KBM-7 (cell line): Measurements from ENCODE around the gene PID1.

ENCODE experiments used
- DNase-seq: peaks from one replicate; pipeline ENCODE4 v3.0.0-alpha.2; 2015
- in situ Hi-C: fragments of 300-500 bp; cut with MboI; formaldehyde crosslinking; loops from 2 replicates; pipeline ENCODE4 v1.14.3; 2020; ENCODE audit warnings: low sequenced_read_pairs, low pct_unique_long_range_greater_than_20kb, mixed read lengths

The PID1 gene

DNA sequence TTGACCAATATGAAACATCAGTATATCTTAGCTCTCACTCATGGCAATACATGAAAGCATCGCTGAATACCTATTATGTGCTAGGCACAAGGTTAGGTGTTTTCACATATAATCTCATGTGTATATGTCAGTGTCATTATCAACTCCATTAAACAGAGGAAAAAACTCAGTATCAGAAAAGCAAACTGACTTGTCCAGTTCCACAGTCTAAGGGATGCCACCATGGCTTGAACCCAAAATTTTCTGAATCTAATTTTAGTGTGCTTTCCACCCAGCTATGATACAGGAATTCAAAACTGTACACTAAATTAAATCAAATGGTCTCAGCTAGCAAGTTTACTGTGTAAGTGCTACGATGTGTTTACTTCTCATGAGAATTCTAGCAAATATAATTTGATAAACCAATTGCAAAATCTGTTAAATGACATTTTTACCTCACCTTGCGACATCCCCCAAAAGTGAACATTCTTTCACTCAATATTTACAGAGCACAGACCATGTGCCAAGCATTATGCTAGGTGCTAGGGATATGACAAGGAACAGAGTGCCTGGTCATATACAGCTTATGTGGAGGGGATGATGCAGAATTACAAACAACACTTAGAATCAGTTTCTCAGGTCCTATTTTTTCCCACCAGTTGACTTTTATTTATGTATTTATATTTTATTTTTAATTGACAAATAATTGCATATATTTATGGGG is 211.6 kb downstream of the PID1 start:
- in situ Hi-C loops = no loop called here

DNA sequence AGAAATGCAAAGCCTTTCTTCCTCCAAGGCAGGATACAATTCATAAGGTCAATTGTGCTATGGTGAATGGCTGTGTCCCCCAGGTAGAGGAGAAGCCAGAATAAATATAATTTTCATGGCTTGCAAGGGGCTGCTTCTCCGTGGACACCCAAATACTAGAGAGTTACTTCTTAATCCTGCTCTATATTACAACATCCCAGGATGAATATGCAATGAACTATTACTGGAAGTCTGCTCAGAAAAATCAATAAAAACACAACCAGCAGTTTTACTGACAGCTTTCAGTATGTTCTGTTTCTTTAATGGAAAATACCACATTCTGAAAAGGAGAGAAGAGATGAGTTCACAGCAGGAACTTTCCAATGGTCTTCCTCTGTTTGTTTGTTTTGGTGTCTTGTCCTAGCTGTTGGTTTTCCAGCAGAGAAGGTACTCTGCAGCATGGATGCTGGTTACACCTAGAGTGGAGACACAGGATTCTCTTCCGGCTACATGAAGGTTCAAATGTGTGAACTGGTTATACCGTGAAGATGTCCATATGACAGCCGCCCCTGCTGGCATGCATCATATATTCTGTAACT is 213.0 kb downstream of the PID1 start:
- in situ Hi-C loops = no loop called here
- no peak for DNase-seq

More for the DNA sequence above, 211.6 kb downstream of the PID1 start:
- DNase-seq = no peak

DNA sequence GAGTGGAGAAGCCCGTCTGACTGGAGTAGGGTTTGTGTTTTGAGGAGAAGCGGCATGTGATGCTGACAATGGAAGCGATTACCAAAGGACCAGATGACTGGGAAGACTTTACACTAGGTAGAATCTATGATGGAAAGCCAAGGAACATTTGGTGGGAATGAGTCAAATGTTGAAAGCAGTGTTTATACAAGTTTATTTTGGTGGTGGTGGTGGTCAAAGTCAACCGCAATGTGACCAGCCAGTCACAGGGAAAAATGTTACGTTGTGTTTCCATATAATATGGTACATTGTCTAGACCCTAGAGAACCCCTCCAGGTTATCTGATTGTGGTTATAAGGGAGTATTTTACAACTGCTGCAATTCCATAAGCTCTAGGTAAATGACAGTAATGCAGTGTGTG is 216.8 kb downstream of the PID1 start:
- DNase-seq = no peak
- in situ Hi-C loops = no loop called here

DNA sequence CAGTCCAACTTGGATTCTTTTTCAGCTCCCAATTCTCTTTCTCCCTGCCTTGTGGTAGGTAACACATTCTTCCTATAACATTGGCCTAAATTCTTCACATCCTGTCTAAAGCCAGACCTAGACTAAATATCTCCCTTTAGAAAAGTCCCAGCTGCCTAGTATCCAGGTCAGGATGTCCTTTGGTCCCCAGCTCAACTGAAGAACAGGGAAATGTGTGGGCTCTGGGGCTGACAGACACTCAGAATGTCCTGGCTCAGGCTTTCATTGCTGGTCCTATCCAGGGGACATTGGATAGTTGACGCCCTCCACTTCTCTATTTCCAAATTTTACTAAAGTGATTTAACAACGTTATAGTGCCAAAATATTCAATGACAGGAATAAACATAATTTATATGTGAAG is 219.3 kb downstream of the PID1 start:
- in situ Hi-C loops = no loop called here
- DNase-seq = no peak

DNA sequence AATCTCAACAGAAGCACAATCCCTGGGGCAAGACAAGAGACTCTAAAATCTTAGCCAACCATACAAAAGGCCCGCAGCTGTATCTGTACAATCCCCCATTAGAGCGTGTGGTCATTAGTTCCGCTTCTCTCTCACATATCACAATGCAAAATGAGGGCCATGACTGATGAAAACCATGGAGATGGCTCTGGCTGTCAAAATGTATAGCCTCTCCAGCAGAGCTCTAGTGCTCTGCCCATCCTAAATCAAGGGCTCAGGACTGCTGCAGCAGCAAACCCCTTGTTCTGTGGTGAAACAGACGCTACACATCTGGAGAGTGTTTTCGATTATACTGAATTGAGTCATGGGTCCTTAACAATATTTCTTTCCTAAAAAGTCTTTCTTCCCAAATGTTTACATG is 221.0 kb downstream of the PID1 start:
- in situ Hi-C loops = no loop called here
- no peak for DNase-seq

DNA sequence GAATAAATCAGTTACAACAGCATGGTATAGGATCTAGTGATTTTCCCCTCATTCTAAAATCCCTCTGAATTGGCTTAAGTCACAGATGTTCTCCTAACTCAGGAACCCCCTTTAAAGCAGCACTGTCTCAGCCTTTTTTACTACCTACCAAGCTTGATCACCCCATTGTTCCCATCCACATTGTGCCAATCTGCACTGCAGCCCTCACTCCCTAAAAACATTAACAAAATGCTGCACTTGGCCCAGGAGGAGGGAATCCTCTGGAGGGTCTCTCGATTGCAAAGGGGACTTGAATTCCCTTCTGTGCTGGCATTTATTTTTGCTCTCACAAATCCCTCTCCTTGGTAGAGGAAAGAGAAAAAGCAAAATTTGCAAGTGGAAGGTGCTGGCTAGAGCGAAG is 223.0 kb downstream of the PID1 start:
- DNase-seq = no peak
- in situ Hi-C loops = no loop called here

DNA sequence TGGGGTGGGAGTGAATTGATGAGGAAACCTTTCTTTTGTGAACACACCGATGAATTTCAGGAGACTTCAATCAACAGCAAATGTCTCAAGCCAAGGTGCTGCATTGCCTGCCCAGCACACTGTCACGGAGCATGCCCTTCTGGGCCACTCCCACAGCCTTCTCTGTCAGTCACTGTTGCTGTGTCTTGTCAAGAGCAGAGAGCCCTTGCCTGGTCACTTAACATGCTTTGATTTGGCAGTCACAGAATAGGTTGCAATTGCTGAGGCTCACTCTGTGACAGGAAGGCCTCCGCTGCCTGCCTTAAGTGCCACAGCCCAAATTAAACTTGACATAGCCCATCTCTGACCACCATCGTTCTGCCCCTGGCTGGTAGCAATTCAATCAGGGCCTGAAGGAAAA is 225.4 kb downstream of the PID1 start:
- in situ Hi-C loops = no loop called here
- no peak for DNase-seq

DNA sequence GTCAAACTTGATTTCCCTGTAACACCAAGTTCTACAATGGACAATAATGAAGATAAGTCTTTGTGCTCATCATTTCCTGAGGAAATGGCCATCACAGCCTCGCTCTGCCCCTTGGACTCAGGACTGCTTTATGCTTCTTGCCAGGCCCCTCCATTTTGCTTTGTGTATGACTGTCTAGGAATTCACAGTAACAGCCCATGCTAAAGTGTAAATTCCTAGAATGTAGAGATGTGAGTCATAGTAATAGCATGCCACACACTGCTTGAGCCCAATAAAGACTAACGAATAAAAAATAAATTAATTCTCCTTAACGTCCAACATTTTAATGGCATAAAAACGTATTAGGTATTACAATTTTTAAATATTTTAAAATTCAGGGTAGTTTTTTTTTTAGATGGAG is 226.5 kb downstream of the PID1 start:
- in situ Hi-C loops = no loop called here
- DNase-seq = no peak

DNA sequence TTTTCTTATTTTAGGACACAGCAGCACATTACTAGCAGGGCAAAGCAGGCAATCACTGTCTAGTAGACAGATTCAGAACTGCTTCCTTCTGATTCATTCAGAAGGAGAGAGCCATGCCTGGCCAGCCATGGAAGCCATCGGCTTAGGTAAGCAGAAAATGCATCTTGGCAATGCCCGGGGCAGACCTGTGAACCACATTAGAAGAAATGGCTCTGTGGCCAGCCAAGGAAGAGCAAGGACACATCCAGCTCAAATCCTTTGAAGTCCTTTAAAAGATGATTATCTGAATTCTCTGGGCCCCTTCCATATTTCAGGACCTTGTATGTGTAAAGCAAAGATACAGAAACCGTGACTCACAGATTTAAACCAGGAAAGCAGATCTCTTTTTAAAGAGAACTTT is 227.4 kb downstream of the PID1 start:
- no peak for DNase-seq
- in situ Hi-C loops = no loop called here

DNA sequence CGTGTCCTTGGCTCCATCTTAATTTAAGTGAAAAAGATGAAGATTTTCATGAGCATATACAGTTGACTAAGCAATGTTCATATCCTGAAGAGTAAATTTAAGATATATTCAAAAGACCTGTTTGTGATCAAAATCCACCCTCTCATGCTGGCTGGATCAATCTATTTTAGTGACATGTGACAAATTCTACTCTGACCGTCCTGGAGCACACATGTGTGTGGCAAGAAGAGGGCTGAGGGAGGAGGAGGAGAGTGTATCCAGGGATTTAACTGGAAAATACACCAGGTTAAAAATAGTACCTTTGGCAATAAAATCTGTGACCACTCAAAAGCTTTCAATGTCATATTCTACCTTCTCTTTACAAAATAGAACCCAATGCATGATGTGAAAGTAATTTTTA is 228.7 kb downstream of the PID1 start:
- in situ Hi-C loops = no loop called here
- no peak for DNase-seq

DNA sequence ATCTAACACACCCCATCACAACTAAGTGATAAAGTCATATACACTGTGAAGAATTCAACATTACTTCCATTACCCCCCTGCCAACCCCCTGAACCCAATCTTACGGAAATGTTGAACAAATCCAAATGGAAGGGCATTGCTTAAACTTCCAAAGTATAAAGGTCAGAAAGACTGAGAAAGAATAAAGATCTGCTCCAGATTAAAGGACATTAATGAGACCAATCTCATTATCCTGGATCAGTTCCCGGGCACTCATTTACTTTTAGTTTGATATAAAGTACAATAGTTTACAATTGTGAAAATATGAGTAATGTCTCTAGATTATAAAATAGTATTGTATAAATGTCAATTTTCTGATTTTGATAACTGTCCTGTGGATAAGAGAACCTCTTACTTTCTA is 229.4 kb downstream of the PID1 start:
- no peak for DNase-seq
- in situ Hi-C loops = no loop called here

DNA sequence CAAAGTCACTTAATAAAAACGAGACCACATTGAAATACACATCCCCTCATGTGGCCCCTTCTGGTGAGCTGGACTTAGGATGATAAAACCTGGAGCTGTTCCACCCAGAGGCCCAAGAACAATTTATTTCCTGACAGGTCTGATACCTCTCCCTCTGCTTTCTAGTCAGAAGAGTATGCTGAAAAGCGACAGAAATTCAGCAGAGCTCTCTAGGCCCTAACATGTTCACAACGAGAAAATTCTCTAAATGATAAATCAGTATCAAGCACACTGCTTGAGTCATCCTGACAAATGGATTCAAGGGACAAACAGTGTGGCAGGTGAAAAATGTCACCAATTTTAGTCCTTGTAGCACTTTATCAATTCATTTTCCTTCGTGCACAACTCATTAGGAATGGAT is 233.5 kb downstream of the PID1 start:
- in situ Hi-C loops = no loop called here
- DNase-seq = no peak

DNA sequence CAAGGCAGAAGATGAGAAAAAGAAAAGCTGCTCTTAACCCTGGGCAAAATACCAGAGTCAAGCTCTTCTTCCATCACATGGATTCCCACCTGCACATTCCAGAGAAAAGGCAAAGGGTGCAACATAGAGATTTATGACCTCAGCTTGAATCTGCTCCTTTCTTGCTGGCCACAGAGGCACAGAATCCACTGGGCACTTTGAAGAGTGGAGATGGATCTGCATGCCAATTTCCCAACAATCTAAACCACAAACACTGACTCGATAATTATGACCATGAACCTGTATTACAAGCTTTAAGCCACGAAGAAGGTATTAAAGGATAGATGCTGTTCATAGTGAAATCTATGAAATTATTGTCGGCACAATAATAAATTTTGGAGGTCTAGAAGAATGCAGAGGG is 237.3 kb downstream of the PID1 start:
- DNase-seq = no peak
- in situ Hi-C loops = no loop called here

DNA sequence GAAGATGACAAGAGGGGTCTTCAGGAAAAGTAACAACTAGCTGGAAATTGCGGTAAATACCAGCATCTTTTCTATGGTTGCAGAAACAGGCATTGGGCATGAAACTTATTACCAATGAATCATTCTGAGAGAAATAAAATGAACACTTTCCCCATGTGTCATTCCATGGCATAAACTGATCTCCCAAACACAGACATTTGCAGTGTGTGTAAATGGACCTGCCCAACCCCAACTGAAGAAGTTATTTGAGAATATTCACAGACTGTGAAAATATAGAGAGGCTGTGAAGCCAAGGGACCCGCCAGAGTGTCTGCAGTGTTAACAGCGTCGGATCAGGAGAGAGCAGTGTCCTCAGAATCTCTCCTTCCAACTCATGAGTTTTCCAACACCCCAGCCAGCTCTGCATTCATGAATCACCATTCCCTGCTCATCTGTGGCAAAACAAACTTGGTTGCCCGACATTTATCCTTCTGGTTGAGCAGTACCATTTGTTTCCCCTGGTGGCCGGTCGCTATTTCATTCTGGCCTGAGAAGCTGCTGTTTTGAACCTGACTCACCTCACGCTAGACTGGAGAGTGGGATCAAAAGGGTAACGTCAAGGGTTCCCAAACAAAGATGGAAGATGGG is 238.4 kb downstream of the PID1 start:
- in situ Hi-C loops = no loop called here
- no peak for DNase-seq

DNA sequence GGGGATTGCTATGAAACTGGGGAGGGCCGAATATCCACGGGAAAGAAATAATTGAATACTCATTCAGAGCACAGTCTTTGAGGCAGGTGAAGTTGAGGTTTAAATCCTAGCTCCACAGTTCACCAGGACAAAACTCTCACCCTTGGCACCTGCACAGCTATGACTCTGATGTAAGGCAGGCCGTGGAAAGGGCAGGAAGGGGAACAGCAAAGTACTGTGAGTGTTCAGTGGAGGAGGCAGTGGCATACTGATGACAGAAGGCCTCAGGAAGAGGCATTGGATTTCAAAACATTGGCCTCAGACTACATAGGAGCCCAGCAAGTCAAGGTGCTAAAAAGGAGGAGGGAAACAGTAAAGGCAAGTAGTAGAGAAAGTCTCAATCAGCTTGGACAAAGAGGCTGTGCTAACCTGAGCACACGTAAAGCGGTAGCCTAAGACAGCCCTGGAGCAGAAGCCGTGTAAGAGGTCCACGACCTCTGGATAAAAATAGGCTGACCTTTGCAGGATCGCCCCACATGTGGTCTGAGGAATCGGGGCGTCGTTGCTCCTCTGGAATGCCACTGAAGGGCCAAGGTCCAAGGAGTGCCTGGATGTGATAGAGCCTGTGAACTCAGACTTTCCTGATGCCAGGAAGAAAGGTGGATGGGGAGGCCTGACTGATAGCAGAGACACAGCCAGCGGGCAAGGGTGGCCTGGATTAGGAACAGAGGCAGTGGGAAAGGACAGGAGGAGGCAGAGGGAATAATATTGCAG is 243.6 kb downstream of the PID1 start:
- in situ Hi-C loops = no loop called here

DNA sequence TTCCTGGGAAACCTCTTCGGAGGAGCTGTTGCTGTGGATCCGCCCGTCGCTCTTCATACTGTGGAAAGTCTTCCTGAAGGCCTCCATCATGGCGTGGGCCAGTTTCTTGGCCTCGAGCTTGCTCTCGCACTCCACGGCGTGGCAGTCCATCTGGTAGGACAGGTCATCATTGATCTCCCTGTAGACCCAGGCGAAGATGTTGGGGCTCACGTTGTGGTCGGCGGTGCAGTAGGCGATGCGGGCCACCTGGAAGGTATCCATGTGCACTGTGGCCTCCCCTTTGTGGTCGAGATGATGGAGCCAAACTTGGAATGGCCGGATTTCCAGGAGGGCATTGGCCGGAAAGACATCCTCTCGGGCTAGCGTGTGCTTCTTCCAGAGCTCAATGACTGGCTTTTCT is 245.4 kb downstream of the PID1 start:
- in situ Hi-C loops = no loop called here
- DNase-seq = no peak

More for the DNA sequence above, 243.6 kb downstream of the PID1 start:
- DNase-seq = no peak

DNA sequence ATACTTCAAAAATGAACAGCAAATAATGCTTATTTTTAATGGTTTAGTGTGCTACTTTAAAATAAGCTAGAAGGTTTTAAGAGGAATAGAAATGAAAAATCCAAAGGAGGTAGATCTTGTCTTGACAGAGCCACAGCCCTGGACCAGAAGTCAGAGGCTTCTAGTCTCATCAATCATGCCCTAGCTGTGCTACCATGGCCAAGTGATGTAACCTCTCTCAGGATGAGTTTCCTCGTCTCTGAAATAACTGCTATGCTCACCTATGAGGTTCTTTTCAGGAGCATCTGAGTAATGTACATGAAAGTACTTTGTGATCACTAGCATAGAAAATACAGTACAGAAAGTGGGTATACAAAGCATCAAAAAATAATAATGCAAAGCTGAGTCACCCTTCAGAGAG is 248.4 kb downstream of the PID1 start:
- in situ Hi-C loops = no loop called here
- DNase-seq = no peak

DNA sequence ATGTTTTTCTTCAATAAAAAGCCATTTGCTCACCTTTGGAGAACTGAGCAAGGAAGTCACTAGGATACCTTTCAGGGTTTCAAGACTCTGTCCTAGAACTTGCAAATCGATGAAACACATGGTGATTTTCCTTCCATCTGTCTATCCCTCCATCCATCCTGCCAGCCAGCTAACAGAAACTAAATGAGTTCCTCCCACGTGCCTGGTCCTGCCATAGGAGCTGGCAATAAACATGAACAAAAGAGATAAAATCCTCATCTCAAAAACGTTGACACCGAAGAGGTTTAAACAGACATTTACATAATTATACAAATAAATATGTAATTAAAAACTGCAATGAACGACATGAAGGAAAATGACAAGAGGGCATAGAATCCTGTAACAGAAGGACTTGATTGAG is 249.0 kb downstream of the PID1 start:
- no peak for DNase-seq
- in situ Hi-C loops = no loop called here

DNA sequence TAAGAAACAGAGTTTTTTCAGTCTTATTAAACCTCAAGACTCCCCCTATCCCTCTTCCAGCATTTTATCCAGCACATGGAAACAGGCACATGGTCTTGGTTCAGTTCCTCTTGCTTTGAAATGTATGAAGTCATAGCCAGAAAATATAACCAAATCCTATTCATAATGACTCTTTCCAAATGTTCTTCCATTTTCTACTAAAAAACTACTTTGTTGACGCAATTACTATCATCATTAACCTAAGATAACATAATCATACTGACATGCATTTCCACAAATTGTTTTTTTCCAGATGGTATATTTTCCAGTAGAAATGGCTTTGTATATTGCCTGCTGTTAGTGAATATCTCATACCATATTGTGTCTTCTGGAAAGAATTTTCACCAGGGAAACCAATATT is 261.3 kb downstream of the PID1 start:
- in situ Hi-C loops = no loop called here
- DNase-seq = no peak

DNA sequence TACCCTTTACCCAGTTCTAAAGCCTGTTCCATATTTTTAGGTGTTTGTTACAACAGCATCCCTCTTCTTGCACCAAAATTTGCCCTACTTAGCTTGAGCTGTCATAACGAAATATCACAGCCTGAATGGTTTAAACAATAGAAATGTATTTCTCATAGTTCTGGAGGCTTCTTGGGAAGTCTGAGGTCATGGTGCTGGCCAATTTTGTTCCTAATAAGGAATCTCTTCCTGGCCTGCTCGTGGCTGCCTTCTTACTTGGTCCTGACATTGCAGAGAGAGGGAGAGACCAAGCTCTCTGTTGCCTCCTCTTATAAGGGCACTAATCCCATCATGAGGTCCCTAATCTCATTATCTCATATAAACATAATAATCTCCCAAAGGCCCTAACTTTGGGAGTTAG is 267.8 kb downstream of the PID1 start:
- no peak for DNase-seq

More for the DNA sequence above, 267.8 kb downstream of the PID1 start:
- in situ Hi-C loops = no loop called here
